Skin of body (tissue), 2 donors: ENCODE data around the gene MYH7. TPM values are rescaled to one million over a fixed set of nuclear protein-coding genes. Genes with fewer than 3 reads are reported as not detected.
"Not testable (repeated sequence)": the region's sequence is repeated elsewhere in the genome, so short reads cannot be mapped to it uniquely, and the experiment has no call there.

Experiments
- DNase-seq: peaks from one replicate; lab custom pipeline; 2025; lab: John Stamatoyannopoulos, UW
- total RNA-seq: library from RNA; depleted of rRNA; stranded (reverse); fragments of >200 nt; gene quantifications from one replicate; pipeline ENCODE4 v1.2.3, GENCODE V29; 2014

MYH7 gene
- total RNA-seq, 1 donor from 2014 or later, result 84.4 TPM

GRCh38 chr14:23387916-23388882 is 47.3 kb downstream of the MYH7 start:
- no peak for DNase-seq

DNA sequence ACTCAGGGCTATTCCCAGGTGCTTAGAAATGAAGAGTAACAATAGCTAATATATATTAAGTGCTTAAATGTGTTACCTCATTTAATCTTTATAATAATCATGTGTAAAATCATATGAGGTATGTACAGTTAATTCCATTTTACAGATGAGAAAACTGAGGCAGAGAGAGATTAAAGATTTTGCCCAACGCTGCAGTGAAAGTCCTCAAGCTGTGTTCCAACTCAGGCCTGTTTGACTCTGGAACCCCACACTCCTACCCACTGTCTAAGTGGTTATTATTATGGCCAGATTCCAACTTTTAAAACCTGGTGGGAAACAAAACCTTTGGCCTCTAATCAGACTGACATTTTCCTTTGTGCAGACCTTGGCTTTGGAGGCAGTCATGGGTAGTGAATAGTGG is 48.5 kb downstream of the MYH7 start:
- DNase-seq, result no peak

DNA sequence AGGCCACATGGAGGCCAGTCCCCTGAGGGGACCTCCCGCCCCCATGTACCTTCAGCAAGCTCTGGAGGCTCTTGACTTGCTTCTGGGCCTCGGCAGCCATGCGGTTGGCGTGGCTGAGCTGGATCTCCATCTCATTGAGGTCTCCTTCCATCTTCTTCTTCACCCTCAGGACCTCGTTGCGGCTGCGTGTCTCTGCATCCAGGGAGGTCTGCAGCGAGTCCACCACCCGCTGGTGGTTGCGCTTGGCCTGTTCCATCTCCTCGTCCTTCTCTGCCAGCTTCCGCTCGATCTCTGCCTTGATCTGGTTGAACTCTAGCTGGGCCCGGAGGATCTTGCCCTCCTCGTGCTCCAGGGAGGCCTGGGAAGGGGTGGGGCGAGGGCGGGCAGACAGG is 49.2 kb downstream of the MYH7 start:
- not testable (repeated sequence) for DNase-seq

DNA sequence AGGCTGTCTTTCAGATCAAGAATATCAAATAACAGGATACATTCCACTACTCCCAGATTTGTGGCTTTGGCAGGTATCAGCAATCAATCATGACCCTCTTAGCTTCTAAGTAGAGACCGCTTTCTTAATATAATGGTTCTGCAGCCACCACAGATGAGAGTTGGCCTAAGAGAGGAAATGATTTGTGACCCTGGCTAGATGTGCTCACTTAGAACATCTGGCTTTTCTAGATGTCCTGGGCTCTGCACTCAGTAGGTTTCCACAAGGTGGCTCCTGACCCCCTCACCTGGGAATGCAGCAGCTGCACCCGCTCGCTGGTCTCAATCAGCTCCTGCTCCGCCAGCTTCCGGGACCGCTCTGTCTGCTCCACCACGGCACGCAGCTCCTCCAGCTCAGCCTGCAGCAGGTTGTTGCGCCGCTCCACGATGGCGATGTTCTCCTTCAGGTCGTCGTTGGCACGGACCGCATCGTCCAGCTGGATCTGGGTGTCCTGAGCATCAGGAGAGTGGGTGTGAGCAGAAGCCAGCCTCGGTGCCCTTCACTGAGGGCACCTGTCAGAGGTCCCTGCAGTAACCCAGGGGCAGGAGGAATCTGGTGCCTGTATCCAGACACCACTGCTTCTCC is 49.7 kb downstream of the MYH7 start:
- no peak for DNase-seq

DNA sequence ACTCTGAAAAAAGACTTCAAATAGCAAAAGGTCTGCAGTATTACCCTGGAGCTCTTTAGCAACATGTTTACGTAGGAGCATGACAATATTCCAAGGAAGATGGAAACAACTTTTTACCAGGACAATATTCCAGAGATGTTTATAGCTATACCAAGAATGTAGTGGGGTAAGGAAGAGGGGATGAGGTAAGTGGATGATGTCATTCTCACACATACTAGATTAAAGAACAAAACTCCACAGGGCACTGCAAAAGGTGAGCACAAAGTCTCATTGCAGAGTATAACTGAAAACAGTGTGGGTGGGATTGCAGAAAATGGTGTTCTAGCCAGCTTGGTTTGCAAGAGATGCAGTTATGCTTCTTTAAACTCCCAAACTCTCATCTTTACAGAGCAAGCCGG is 50.2 kb downstream of the MYH7 start:
- DNase-seq, result no peak

DNA sequence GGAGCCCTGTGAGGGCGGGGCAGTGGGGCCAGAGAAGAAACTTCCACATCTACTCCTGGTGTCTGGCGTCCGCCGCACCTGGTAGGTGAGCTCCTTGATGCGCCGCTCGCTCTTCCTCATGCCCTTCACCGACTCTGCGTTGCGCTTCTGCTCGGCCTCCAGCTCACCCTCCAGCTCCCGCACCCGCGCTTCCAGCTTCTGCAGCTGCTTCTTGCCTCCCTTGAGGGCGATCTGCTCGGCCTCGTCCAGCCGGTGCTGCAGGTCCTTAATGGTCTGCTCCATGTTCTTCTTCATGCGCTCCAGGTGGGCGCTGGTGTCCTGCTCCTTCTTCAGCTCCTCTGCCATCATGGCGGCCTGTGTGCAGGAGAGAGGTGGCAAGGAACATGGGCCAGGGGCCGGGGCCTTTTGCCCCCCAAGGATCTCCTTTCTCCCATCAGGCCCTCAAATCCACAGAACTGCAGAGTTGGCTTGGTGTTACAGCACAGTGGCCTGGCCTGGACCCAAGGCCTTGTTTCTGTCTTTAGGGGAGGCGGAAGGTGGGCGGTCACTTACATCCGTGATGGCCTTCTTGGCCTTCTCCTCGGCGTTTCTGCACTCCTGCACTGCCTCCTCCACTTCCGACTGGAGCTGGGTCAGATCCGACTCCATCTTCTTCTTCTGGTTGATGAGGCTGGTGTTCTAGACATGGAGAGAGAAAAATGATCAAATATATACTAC is 50.9 kb downstream of the MYH7 start:
- DNase-seq, result no peak

DNA sequence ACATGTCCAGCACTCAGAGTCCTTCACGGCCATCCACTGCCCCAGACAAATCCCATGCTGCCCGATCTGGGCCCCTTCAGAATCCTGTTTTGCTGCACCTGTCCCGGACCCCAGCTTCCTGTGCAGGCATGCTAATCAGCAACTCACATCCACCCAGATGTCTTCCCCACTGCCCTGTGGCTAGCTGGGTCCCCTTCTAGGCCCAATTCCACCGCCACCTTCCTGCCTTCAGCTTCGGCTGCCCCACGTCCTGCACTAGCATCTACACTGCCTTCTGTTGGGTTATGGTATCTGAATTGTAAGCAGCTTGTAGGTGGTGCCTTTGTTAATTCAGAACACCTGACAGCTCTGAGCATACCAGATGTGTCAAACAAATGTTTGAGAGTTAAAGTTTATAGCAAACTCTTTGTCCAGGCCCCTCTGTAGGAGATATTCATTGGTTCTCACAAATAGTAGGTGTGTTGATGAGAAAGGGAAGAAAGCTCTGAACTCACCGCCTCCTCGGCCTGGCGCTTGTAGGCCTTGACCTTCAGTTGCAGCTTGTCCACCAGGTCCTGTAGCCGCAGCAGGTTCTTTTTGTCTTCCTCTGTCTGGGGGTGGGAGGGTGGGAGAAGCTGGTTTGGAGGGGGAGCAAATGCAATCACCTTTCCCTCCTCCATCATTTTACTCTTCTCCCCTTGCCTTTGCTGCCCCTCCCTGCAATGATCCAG is 52.6 kb downstream of the MYH7 start:
- DNase-seq, result no peak

DNA sequence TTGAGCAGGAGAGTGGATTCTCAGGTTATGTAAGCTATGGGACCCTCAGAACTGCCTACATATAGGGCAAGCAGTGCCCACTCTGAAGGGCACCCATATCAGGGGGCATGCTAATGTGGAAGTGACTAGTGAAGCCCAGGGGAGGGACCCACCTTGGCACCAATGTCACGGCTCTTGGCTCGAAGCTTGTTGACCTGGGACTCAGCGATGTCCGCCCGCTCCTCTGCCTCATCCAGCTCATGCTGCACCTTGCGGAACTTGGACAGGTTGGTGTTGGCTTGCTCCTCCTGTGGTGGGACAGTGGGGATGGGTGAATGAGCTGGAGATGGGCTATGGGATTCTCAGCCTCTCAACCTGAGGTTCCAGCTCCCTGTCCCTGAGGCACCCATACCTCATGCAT is 53.2 kb downstream of the MYH7 start:
- DNase-seq, result no peak

GRCh38 chr14:23381871-23382270 is 53.6 kb downstream of the MYH7 start:
- no peak for DNase-seq

DNA sequence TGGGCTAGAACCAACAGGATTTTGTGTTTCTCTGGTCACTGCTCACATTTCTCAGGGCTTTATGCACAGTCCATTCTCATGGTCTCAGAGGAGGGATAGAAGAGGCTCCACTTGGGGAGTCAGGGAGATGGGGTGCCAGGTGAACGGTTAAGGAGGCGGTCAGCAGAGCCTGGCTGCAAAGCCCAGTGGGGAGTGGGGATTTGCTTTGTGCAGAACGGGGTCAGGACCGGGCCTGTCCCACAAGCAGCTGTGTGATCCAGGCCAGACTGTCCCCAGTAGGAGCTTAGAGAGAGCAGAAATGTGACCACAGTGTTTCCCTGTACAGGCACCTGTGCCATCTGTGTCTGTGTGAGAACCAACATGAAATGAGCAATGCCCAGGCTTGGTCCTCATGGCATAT is 54.5 kb downstream of the MYH7 start:
- DNase-seq, result no peak

DNA sequence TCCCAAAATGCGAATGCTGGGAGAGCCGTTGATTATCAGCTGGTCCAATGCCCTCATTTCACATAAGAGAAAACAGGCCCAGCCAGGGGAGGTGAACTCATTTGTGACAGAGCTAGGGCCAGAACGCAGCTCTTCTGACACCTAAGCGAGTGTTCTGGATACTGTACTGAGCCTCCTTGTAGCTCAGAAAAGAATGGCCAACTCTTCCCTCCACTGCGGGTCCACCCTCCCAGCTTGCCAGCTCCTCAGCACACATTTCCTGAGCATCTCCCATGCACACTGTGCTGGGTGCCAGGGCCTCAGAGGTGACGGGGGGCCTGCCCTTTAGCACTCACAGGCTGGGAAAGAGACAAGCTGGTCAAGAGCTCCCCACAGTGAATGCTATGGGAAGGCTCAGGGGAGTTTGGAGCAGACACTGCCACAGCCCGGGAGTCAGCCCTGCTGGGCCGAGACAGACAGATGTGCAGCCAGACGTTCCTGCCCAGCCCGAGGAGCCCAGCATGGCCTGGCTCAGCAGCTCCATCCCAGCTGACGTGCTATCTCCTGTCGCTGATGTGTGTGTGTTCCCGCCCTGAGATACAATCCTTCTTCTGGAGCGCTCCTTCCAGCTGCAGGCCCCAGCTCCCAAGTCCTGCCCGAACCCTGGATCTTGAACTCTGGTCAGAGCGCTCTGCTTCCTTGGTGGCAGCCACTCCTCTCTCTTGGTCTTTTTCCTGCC is 55.1 kb downstream of the MYH7 start:
- DNase-seq, result no peak

- no peak for DNase-seq
These were observed 55.9 kb downstream of the MYH7 start for GRCh38 chr14:23379366-23380196.

DNA sequence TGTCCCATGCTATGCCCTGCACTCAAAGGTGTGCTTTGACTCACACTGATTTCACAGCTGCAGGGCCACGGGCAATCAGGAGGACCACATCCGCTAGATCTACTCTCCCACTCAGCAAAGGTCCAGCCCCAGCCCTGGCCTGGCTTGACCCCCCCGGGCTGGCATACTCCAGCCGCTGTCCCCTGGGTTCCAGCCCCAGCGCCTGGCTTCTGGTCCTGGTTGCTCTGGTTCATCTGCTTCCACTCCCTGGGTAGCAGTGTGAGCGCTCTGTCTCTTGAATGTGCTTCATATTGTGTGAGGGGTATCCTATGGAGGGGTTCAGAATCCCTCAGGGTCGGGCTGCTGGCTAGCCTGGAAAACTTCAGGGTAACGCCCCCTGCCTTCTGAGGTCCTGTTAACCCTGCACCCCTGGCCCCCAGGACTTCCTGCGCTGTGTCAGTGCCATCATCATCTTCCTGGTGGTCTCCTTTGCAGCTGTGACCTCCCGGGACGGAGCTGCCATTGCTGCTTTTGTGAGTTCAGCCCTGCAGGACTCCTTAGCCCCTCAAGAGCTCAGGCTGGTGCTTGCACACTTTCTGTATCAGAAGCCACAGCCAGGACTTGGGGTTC is 56.7 kb downstream of the MYH7 start:
- no peak for DNase-seq

DNA sequence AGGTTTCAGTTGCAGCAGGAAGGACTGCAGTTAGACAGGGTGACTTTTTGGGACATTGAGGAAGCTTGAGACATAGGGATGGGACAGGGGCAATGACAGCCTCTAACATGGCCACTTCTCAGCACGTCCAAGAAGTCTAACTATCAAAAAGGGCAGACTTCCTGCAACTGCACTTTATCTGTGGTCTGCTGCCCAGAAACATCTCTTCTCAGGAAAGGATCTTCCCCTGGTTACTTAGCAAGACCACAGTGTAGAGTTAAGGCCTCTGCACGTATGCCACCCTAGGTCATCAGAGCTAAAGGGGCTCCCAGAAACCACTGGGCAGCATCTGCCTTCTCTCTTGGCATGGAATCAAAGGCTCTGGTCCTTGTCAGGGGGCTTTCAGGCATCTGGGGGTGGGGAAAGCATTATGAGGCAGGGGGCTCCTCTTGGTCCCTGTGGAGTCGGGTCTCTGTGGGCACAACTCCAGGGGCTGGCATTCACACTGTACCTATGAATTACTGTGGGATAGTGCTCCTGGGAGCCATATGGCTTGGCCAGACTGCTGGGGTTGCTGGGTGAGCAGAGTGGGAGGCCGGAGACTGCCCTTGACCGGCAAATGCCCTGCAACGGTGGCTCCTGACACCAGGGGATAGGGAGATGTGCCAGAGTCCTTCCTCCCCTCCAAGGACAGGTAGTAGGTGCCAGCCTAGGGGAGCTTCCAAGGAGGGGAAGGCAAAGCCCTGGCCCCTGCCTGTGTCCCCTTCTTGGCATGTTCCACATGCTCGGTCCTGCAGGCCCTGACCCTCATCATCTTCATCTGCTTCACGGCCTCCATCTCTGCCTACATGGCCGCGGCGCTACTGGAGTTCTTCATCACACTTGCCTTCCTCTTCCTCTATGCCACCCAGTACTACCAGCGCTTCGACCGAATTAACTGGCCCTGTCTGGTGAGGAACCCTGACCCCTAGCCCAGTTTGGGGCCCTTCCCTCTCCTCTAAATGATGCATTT is 57.6 kb downstream of the MYH7 start:
- no peak for DNase-seq

- no peak for DNase-seq
These were observed 58.3 kb downstream of the MYH7 start for GRCh38 chr14:23377198-23377550.

GRCh38 chr14:23376482-23377197 is 58.8 kb downstream of the MYH7 start, which contains the start of gene CMTM5:
CMTM5 (plus strand) TSS chr14:23377046; CDS start chr14:23377252, 206 bp downstream.
- peak; percentile 26 for DNase-seq

DNA sequence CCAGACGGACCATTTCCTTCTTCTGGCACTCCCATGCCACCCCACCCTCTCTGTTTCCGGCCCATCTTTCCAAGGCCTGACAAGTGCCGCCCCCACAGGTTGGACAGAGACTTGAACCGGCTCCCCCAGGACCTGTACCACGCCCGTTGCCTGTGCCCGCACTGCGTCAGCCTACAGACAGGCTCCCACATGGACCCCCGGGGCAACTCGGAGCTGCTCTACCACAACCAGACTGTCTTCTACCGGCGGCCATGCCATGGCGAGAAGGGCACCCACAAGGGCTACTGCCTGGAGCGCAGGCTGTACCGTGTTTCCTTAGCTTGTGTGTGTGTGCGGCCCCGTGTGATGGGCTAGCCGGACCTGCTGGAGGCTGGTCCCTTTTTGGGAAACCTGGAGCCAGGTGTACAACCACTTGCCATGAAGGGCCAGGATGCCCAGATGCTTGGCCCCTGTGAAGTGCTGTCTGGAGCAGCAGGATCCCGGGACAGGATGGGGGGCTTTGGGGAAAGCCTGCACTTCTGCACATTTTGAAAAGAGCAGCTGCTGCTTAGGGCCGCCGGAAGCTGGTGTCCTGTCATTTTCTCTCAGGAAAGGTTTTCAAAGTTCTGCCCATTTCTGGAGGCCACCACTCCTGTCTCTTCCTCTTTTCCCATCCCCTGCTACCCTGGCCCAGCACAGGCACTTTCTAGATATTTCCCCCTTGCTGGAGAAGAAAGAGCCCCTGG is 59.8 kb downstream of the MYH7 start:
- DNase-seq, result no peak
